Gastroesophageal sphincter (tissue), 3 donors: ENCODE results near the gene SIMC1.
"Not testable (repeated sequence)": the region's sequence is repeated elsewhere in the genome, so short reads cannot be mapped to it uniquely, and the experiment has no call there.

Experiments used
- CTCF ChIP-seq, 4 experiments: fragments of 200-600 bp in 2 of 4; fragments of 450-650 bp in 2 of 4; sonication (generic) in 1 of 4; IDR thresholded peaks; one replicate each; pipeline ENCODE4 v1.5.1; 2017 to 2019; ENCODE audit warnings: antibody characterized with exemption in 4 of 4, mild to moderate bottlenecking in 2 of 4, moderate library complexity in 2 of 4
- EP300 ChIP-seq: sonication (generic); formaldehyde crosslinking; IDR thresholded peaks from one replicate; pipeline ENCODE4 v1.6.1; 2017; ENCODE audit warnings: antibody characterized with exemption, mild to moderate bottlenecking
- POLR2A ChIP-seq, 2 donors: fragments of 450-650 bp; IDR thresholded peaks; one replicate each; pipeline ENCODE4 v1.6.1; 2017; ENCODE audit warnings: antibody characterized with exemption in 2 of 2, mild to moderate bottlenecking in 2 of 2, moderate library complexity in 1 of 2
- POLR2AphosphoS5 ChIP-seq: sonication (generic); formaldehyde crosslinking; IDR thresholded peaks from one replicate; pipeline ENCODE4 v1.6.1; 2017; ENCODE audit warnings: antibody characterized with exemption

GRCh38 chr5:176257871-176258505 lies 19.8 kb downstream of the SIMC1 start:
- not testable (repeated sequence) for TF ChIP-seq EP300; CTCF (IDR thresholded peaks at IDR 0.05); POLR2A (IDR thresholded peaks at IDR 0.05); POLR2AphosphoS5
